ENCODE measurements around the gene FOXP3.

DNA sequence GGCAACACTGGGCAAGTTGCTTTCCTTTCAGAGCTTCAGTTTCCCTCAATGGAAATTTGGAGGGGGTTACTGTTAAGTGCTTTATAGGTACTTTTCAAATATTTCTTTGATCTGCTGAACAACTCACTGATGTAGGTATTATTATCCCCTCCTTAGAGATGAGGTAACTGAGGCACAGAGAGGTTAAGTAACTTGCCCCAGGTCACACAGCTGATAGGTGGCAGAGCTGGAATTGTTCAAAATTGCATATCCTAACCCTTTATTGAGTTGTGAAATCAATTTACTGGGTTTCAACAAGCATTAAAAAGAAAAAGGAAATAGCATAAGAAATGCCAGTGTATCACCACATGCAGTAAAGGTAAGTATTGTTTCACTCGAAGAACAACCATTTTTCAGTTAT is 11.7 kb upstream of the FOXP3 start:
- TF ChIP-seq RCOR1 (IDR thresholded peaks at IDR 0.05; ENCODE audit: low read length) (no peak), POLR2AphosphoS5 (IDR thresholded peaks at IDR 0.05; ENCODE audit: low read depth, low read length) (no peak), RAD21 (IDR thresholded peaks at IDR 0.05; ENCODE audit: low read length) (no peak)
- TF ChIP-seq, protein P1, sequence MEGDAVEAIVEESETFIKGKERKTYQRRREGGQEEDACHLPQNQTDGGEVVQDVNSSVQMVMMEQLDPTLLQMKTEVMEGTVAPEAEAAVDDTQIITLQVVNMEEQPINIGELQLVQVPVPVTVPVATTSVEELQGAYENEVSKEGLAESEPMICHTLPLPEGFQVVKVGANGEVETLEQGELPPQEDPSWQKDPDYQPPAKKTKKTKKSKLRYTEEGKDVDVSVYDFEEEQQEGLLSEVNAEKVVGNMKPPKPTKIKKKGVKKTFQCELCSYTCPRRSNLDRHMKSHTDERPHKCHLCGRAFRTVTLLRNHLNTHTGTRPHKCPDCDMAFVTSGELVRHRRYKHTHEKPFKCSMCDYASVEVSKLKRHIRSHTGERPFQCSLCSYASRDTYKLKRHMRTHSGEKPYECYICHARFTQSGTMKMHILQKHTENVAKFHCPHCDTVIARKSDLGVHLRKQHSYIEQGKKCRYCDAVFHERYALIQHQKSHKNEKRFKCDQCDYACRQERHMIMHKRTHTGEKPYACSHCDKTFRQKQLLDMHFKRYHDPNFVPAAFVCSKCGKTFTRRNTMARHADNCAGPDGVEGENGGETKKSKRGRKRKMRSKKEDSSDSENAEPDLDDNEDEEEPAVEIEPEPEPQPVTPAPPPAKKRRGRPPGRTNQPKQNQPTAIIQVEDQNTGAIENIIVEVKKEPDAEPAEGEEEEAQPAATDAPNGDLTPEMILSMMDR (IDR thresholded peaks at IDR 0.05): no peak

Data from SK-N-SH (cell line).